PC-9 (cell line): Measurements from ENCODE around the gene PRELID1. TPM values are rescaled to one million over a fixed set of nuclear protein-coding genes. Genes with fewer than 3 reads are reported as not detected.
A peak's percentile ranks its signal among the peaks of the same experiment; 100 is the strongest.

Experiments used
- BruUV-seq: library from RNA; stranded (reverse); fragments of 400-500 nt; replicated peaks from 2 replicates; lab custom pipeline; 2021; lab: Mats Ljungman, UMichigan
- CTCF ChIA-PET: fragments of 300-600 bp; sonication (Branson Sonifier 250); formaldehyde crosslinking; loops from one replicate; lab custom pipeline; 2022; ENCODE audit warnings: antibody characterized with exemption; lab: Charles Lee
- POLR2A ChIA-PET: fragments of 300-600 bp; sonication (Branson Sonifier 250); formaldehyde crosslinking; loops from one replicate; lab custom pipeline; 2022; ENCODE audit warnings: antibody characterized with exemption; ENCODE audit not compliant: unreplicated experiment; lab: Charles Lee
- DNase-seq, 2 experiments: peaks; one replicate each; pipeline versions ENCODE4 v3.0.0 to v3.0.0-alpha.2; 2015 to 2022; ENCODE audit warnings: mixed read lengths in 1 of 2
- H2AFZ ChIP-seq: fragments of 200-600 bp; sonication (generic); 2 replicates; pipeline ENCODE4 v1.8.1; 2017; ENCODE audit warnings: antibody characterized with exemption
- H3F3A ChIP-seq: fragments of 200-600 bp; sonication (generic); 2 replicates; pipeline ENCODE4 v1.8.1; 2017; ENCODE audit warnings: antibody characterized with exemption, mild to moderate bottlenecking, low read depth; ENCODE audit not compliant: insufficient read depth
- H3K27ac ChIP-seq: fragments of 200-600 bp; sonication (generic); 2 replicates; pipeline ENCODE4 v1.6.1; 2016; ENCODE audit warnings: mixed run types
- H3K27me3 ChIP-seq: fragments of 200-600 bp; sonication (generic); 2 replicates; pipeline ENCODE4 v1.6.1; 2016; ENCODE audit warnings: low read depth, mixed run types; ENCODE audit not compliant: insufficient read depth
- H3K36me3 ChIP-seq: fragments of 200-600 bp; sonication (generic); 2 replicates; pipeline ENCODE4 v1.6.1; 2016; ENCODE audit warnings: low read depth, mixed run types
- H3K4me1 ChIP-seq: fragments of 200-600 bp; sonication (generic); replicated peaks from 2 replicates; pipeline ENCODE4 v1.6.1; 2016; ENCODE audit warnings: mixed run types; ENCODE audit not compliant: insufficient read depth
- H3K4me2 ChIP-seq: fragments of 200-600 bp; sonication (generic); 2 replicates; pipeline ENCODE4 v1.6.1; 2017; ENCODE audit warnings: mixed run types
- H3K4me3 ChIP-seq: fragments of 200-600 bp; sonication (generic); 2 replicates; pipeline ENCODE4 v1.6.1; 2016; ENCODE audit warnings: mixed run types
- H3K79me2 ChIP-seq: fragments of 200-600 bp; sonication (generic); 2 replicates; pipeline ENCODE4 v1.6.1; 2017; ENCODE audit warnings: low read depth, mixed run types
- H3K9me2 ChIP-seq: fragments of 200-600 bp; sonication (generic); 2 replicates; pipeline ENCODE4 v1.8.1; 2017; ENCODE audit warnings: mild to moderate bottlenecking; ENCODE audit not compliant: insufficient read depth
- H3K9me3 ChIP-seq: fragments of 200-600 bp; sonication (generic); 2 replicates; pipeline ENCODE4 v1.8.1; 2016; ENCODE audit warnings: low read depth; ENCODE audit not compliant: insufficient read depth
- H4K20me1 ChIP-seq: fragments of 200-600 bp; sonication (generic); 2 replicates; pipeline ENCODE4 v1.8.1; 2017; ENCODE audit not compliant: insufficient read depth
- EZH2 ChIP-seq: fragments of 200-600 bp; sonication (generic); IDR thresholded peaks from 2 replicates; pipeline ENCODE4 v1.8.0; 2017; ENCODE audit warnings: antibody characterized with exemption, low read depth
- intact Hi-C: fragments of 100-400 bp; cut with micrococcal nuclease; formaldehyde crosslinking; loops from one replicate; pipeline ENCODE4 v1.10.0; 2022; ENCODE audit not compliant: unreplicated experiment
- total RNA-seq: library from RNA; stranded (reverse); gene quantifications from 2 replicates; pipeline ENCODE4 v1.2.3, GENCODE V29; 2021
- TF ChIP-seq, protein P1 (sequence below): fragments of 200-600 bp; sonication (generic); conservative IDR thresholded peaks from 2 replicates; pipeline ENCODE4 v1.6.1; 2017; ENCODE audit warnings: mixed run types, antibody characterized with exemption, mild to moderate bottlenecking, moderate library complexity

The PRELID1 gene
- total RNA-seq, 1 experiment from 2014 or later, result 189 TPM

GRCh38 chr5:177320879-177321278 lies 17.3 kb downstream of the PRELID1 start:
- H3K36me3 ChIP-seq, result no peaks in the 10 kb centered on the region
- no peak overlapping the region for H3K27ac ChIP-seq
- no peaks in the 10 kb centered on the region for H3K27me3 ChIP-seq
- intact Hi-C loops, result no loop called here
- peaks cover 8% of the 10 kb centered on the region; the same call in 1 of the 2 replicates for H4K20me1 ChIP-seq
- DNase-seq, result no peak
- no TSS peak for BruUV-seq
- H3K79me2 ChIP-seq, result no peaks in the 10 kb centered on the region
- peaks cover 24% of the 10 kb centered on the region for H3F3A ChIP-seq
- H3K9me3 ChIP-seq, result no peaks in the 10 kb centered on the region
- no peak for TF ChIP-seq EZH2
- TF ChIP-seq, protein P1, sequence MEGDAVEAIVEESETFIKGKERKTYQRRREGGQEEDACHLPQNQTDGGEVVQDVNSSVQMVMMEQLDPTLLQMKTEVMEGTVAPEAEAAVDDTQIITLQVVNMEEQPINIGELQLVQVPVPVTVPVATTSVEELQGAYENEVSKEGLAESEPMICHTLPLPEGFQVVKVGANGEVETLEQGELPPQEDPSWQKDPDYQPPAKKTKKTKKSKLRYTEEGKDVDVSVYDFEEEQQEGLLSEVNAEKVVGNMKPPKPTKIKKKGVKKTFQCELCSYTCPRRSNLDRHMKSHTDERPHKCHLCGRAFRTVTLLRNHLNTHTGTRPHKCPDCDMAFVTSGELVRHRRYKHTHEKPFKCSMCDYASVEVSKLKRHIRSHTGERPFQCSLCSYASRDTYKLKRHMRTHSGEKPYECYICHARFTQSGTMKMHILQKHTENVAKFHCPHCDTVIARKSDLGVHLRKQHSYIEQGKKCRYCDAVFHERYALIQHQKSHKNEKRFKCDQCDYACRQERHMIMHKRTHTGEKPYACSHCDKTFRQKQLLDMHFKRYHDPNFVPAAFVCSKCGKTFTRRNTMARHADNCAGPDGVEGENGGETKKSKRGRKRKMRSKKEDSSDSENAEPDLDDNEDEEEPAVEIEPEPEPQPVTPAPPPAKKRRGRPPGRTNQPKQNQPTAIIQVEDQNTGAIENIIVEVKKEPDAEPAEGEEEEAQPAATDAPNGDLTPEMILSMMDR, result no peak
- ChIA-PET CTCF (no interaction called here), POLR2A (no interaction called here)
- peaks cover 10% of the 10 kb centered on the region for H3K4me1 ChIP-seq
- H3K4me2 ChIP-seq, result no peak overlapping the region
- no peak overlapping the region for H3K4me3 ChIP-seq
- no peak overlapping the region for H2AFZ ChIP-seq
- no peaks in the 10 kb centered on the region for H3K9me2 ChIP-seq

GRCh38 chr5:177325868-177326381 lies 22.3 kb downstream of the PRELID1 start:
- Histone ChIP-seq H3K4me2 (peak overlapping the region; percentile 68), H3K9me2 (no peaks in the 10 kb centered on the region), H3K36me3 (no peaks in the 10 kb centered on the region), H3K27me3 (no peaks in the 10 kb centered on the region), H3K9me3 (no peaks in the 10 kb centered on the region), H2AFZ (no peak overlapping the region), H3K4me3 (no peak overlapping the region), H4K20me1 (no peaks in the 10 kb centered on the region), H3K27ac (peak overlapping the region; percentile 42), H3F3A (peaks cover 33% of the 10 kb centered on the region), H3K4me1 (peaks cover 23% of the 10 kb centered on the region), H3K79me2 (no peaks in the 10 kb centered on the region)
- TF ChIP-seq EZH2, result no peak
- TF ChIP-seq, protein P1, result no peak
- no TSS peak for BruUV-seq
- CTCF ChIA-PET, result no interaction called here
- intact Hi-C loops, result no loop called here
- POLR2A ChIA-PET, result no interaction called here
- peak; percentile 30 to 83 for DNase-seq

DNA sequence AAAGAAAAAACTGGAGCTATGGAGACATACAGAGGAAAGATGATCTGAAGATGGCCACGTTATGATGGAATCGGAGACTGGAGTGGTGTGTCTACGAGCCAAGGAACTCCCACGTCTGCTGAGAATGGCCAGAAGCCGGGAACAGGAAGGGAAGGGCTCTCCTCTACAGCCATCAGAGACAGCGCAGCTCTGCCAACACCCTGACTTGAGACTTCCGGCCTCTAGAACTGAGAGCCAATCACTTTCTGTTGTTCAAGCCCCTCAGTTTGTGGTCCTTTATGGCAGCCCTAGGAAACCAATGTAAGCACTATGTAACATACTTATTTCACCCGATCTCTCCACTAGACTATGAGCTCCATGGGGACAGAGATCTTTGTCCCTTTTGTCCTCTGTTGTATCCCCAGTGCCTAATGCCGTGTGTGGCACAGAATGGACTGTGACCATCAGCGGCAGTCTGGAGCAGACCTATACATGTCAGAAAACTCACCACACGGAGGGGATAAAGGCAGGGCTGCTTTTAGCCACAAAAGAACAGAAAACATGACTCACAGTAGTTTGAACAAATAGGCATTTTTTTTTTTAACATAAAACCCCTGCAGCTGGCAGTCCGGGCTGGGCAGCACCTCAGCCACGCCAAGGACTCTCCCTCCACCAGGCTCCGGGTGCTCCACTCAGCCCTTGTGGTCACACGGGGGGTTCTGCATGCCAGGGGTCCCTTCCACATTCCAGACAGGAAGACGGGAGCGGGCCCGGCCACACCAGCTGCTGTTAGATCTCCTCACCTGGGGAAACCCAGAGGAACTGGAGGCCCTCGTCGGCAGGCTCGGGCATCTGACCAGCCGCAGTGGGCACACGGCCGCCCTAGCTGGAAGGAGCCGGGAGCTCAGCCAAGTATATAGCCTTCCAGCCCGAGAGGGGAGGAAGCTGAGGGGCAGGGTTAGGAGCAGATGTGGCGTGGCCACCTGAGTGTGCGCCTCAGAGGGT lies 24.2 kb downstream of the PRELID1 start:
- no peak for DNase-seq
- BruUV-seq, result no TSS peak
- Histone ChIP-seq H3K4me2 (no peak overlapping the region), H3K36me3 (no peaks in the 10 kb centered on the region), H3K79me2 (no peaks in the 10 kb centered on the region), H3K4me1 (peaks cover 23% of the 10 kb centered on the region), H3K27ac (no peak overlapping the region), H3K27me3 (no peaks in the 10 kb centered on the region), H3K9me3 (no peaks in the 10 kb centered on the region), H3K9me2 (no peaks in the 10 kb centered on the region), H3F3A (peaks cover 29% of the 10 kb centered on the region), H4K20me1 (no peaks in the 10 kb centered on the region), H2AFZ (no peak overlapping the region), H3K4me3 (no peak overlapping the region)
- intact Hi-C loops, result no loop called here
- ChIA-PET CTCF (interaction anchor here (0.6 to 0.8 kb wide), 3 partner anchors 10 to 222 kb away, joined by 3 to 5 read pairs (median 3); no protein-coding TSS in a partner anchor), POLR2A (interaction anchor here (0.6 to 0.7 kb wide), 3 partner anchors 39 to 876 kb away, joined by 3 to 4 read pairs (median 3); partner anchors contain the start of gene HNRNPAB)
- no peak for TF ChIP-seq EZH2
- TF ChIP-seq, protein P1, result no peak
